HG02852 (cell line): ENCODE measurements around the gene PPP3CA.
"Not testable (repeated sequence)": the region's sequence is repeated elsewhere in the genome, so short reads cannot be mapped to it uniquely, and the experiment has no call there.

Source experiments
- ATAC-seq: cut with Tn5 transposase; IDR thresholded peaks from one replicate; pipeline ENCODE4 v1.9.1; 2021; ENCODE audit warnings: mild to moderate bottlenecking, moderate library complexity; ENCODE audit not compliant: unreplicated experiment

The PPP3CA gene

DNA sequence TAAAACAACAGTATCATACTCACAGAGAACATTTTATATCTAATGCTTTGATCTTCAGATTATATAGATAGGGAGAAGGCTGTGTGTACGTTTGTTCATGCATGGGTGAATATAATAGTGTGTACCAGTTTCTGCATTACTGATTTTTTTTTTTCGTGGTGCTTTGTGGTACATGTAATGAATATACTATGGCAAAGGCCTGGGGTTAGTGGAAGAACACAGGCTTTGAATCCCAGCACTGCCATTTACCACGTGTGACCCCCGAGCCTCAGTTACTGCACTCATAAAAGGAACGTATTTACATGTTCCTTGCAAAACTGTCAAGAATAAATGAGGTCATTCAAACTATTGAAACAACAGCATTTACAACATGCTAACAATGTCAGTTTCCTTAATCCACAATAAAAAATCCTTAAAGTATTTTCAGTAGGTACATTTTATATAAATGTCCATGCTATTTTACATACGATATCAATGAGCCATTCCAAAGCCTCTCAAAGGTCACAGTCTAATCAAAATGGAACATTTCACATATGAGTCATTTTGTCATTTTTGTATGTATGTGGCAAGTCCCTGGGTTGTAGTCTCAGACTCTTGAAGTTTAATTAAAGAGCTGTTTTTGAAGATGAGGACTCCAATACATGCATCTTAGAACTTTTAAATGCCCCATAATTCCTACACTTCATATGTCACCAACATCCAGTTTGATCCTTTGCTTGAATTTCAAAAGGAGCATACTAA, 242.8 kb downstream of the PPP3CA start:
- ATAC-seq: no peak

DNA sequence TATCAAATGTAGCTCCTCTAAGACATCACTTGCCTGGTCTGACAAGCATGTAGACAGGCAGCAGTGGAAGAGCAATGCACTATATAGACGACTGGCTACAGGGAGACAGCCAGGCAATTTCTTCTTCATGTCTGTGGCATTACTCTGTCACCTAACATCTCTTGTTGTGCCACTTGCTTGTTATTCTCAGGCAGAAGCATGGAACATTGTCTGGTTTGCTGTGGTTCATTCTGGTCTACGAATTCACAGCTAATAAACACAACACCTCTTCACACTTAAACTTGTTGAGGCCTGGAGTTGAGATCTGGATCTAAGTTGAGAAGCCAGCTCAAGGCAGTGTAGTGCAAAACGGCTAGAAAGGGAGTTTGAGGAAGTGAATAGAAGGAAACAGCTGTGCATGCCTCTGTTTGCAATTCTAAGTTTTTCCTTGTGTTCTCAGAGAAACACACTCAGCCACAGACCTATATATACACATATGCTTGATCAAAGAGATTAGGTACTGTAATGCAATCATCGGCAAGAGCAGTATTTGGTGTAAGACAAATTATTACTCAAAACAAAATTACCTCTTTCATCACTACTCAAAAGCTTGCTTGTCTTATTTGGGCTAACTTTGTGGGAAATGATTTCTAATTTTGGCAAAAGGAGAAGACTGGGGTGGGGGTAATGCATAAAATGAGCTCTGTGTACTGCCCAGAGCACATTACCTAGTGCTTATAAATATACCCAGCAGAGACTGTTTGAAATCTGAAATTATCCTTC, 243.8 kb downstream of the PPP3CA start:
- ATAC-seq: peak; percentile 94

DNA sequence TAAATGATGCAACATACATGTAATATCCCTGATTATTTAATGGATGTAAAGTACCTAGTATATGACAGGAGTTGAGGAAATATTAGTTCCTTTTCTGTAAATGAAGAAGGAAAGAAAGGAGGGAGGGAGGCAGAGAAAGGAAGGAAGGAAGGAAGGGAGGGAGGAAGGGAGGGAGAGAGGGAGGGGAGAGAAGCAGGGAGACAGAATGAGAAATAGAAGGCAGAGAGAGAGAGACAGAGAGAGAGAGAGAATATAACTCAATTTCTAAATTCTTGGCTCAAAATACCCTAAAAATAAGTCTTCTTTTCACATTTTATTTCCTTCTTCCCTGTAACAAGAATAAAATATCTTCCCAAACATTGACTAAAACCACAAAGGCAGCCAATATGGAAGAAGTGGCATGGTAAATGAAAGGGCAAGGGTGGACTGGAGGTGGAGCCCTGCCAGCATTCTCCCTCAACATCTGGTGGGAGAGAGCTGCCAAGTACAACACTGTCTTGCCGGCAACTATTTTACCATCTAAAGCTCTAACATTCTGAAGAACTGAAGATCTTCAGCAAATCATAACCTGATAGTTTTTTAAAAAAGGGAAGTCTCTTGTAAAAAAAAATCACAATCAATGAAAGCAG, 245.1 kb downstream of the PPP3CA start:
- ATAC-seq: no peak

DNA sequence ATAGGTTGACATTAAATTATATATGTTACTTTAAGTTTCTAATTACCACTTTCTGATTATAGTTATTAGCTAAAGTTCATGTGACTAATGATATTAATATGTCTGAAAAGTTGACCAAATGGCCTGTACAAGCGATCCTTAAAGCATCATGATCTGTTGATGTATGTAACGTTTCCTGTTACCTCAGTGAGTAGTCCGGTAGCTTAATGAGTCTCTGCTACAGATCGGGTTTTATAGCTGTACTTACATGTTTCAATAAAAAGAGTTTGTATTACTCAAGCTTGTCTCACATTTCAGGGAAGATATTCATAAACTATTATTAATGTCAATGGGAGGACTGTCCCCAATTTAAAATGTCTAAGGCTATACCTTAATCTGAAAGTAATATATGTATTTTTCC, 246.3 kb downstream of the PPP3CA start:
- no peak for ATAC-seq

- no peak for ATAC-seq
These were observed 248.5 kb downstream of the PPP3CA start for GRCh38 chr4:101098666-101099400.

DNA sequence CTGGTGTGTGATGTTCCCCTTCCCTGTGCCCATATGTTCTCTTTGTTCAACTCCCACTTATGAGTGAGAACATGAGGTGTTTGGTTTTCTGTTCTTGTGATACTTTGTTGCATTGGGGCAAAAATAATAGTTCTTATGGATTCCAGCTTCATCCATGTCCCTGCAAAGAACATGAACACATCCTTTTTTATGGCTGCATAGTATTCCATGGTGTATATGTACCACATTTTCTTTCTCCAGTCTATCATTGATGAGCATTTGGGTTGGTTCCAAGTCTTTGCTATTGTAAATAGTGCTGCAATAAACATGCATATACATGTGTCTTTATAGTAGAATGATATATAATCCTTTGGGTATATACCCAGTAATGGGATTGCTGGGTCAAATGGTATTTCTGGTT, 254.7 kb downstream of the PPP3CA start:
- ATAC-seq: not testable (repeated sequence)

GRCh38 chr4:101089168-101089567, 258.2 kb downstream of the PPP3CA start:
- ATAC-seq: no peak

- no peak for ATAC-seq
These were observed 260.3 kb downstream of the PPP3CA start for GRCh38 chr4:101086801-101087586.

GRCh38 chr4:101083131-101083530, 264.2 kb downstream of the PPP3CA start:
- no peak for ATAC-seq

DNA sequence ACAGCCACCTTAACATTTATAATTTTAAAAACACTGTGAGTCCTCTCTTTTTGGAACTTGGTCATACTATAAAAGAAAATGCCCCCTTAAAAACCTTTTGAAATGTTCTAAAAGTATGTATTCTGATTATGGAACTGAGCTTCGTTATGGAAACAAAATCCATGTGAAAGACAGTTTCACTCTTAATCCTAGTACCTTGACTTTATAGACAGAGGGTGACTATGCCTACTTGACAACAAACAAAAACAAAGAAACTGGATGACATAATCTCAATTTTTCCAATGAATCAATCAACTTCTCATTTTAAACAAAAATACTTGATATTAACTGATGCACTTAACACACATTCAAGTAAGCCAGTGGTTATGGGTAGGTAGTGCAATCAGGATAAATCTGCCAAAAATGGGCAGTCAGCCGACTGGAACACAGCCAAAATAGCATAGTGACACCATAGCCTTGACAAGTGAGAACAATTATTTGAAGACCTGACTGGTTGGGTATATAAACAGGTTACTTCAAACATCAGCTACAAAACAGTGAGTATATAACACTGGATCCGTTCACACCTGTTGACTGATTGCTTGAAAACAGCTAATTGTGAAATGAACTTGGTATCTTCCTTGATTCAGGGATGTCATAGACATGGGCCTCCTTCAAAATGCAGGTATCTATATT, 265.5 kb downstream of the PPP3CA start:
- no peak for ATAC-seq

- no peak for ATAC-seq
These were observed 266.2 kb downstream of the PPP3CA start for GRCh38 chr4:101081166-101081565.

GRCh38 chr4:101078950-101079349, 268.4 kb downstream of the PPP3CA start:
- ATAC-seq: no peak

DNA sequence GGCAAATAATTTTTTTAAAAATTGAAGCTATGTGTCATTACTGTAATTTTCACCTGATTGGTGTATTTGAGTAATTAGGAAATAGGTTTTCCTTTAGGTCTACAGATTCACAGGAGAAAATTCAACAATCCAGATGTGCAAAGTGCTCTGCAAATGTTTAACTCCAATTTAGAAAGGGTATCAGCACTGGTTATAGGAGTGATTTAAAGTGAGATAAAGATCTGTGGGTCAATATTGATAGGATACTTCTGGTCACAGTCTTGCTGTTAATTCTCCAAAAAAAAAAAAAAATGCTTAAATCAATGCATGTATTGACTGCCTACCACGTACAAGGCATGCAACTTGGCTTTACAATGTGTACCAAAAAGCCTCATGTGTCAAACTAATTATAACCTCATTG, 271.3 kb downstream of the PPP3CA start:
- ATAC-seq: no peak

DNA sequence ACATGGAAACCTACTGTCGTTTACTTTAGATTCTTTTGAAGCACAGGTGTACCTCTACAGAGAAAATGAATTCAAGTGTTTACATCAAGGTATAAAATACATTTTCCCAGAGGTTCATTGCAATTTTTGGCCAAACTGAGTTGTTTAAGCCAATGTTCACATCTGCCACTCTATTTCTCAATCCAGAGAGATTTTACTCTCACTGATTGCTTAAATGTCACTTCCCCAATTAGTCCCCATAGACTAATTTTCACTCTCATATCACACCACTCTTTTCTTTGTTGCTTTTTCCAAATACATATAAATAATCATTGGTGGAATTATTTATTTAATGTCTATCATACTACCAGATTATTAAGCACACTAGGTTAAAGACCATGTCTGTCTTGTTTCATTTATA, 271.8 kb downstream of the PPP3CA start:
- ATAC-seq: no peak

DNA sequence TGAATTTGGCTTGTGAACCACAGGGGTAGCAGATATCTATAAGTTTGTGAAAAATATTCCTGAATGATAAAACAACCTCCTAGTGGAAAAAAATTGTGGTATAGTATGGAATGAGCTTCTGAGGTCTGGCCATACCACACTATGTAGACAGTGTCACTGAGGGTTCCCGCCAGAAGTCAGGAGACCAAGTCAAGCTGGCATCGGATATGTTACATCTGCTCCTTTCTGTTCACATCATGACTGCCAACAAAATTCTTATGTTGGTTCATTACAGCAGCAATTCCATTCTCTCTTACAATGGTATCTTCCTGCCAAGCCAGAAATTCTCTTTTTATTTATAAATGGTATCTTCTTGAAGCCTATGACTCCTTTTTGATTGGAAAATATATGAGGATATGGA, 273.0 kb downstream of the PPP3CA start:
- no peak for ATAC-seq

GRCh38 chr4:101071241-101071640, 276.1 kb downstream of the PPP3CA start:
- ATAC-seq: no peak

GRCh38 chr4:101068115-101068514, 279.2 kb downstream of the PPP3CA start:
- ATAC-seq: no peak

- no peak for ATAC-seq
These were observed 279.9 kb downstream of the PPP3CA start for GRCh38 chr4:101067383-101067782.

DNA sequence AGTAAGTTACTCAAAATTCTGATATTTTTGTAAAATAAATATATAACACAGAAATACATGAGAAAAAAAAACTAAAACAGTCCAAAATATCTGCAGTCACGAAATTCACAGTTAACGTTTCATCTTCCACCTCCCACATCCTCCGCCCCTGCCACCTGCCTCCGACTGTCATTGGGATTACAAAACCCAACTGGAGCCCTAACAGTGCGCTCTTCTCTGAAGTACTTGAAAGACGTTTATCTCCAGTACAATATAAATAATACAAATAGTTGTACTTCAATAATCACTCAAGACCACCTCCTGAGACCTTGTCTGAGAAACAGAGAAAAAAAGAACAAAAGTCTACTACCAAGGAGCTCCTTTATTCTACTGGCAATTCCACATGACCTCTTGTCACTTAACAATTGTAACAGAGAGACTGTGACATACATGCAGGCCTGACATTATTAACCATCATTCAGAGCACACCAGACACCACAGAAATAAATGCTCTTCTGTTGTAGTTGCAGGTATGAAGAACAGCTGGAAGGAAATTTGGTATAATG, 280.6 kb downstream of the PPP3CA start:
- ATAC-seq: no peak
